K562 (cell line): ENCODE results near the gene GEN1. TPM values are rescaled to one million over a fixed set of nuclear protein-coding genes. Genes with fewer than 3 reads are reported as not detected.

ENCODE experiments used
- ARID3B ChIP-seq: fragments of 250-450 bp; sonication (Bioruptor Pico); IDR thresholded peaks from 2 replicates; pipeline ENCODE4 v1.4.0; 2020; ENCODE audit warnings: borderline replicate concordance
- BMI1 ChIP-seq: fragments of 150-350 bp; IDR thresholded peaks from 2 replicates; pipeline ENCODE4 v1.6.1; 2014; ENCODE audit warnings: low read length
- DPF2 ChIP-seq: fragments of 450-650 bp; IDR thresholded peaks from 2 replicates; pipeline ENCODE4 v1.6.1; 2016
- ETS1 ChIP-seq: conservative IDR thresholded peaks from 2 replicates; pipeline ENCODE4 v1.6.1; 2011; ENCODE audit warnings: low read depth, mild to moderate bottlenecking, low read length; ENCODE audit not compliant: control insufficient read depth
- FOXK2 ChIP-seq, 2 experiments: fragments of 450-650 bp; IDR thresholded peaks in 1 of 2; conservative IDR thresholded peaks in 1 of 2; 2 replicates each; pipeline ENCODE4 v1.6.1; 2016; ENCODE audit warnings: low read depth in 2 of 2, mild to moderate bottlenecking in 1 of 2
- HMG20B ChIP-seq: fragments of 250-450 bp; sonication (Bioruptor Pico); IDR thresholded peaks from 2 replicates; pipeline ENCODE4 v1.5.0; 2021; ENCODE audit warnings: mild to moderate bottlenecking
- MTA1 ChIP-seq: fragments of 450-650 bp; IDR thresholded peaks from 2 replicates; pipeline ENCODE4 v1.6.1; 2017; ENCODE audit warnings: borderline replicate concordance
- MYC ChIP-seq, 2 experiments: fragments of 250-450 bp in 1 of 2; sonication (Bioruptor Pico) in 1 of 2; IDR thresholded peaks; 2 replicates each; pipeline versions ENCODE4 v1.5.1 to v1.6.1; 2012 to 2021; ENCODE audit warnings: low read depth in 2 of 2, borderline replicate concordance in 1 of 2, improper control_type of control experiment in 1 of 2, low read length in 1 of 2, mild to moderate bottlenecking in 1 of 2, moderate library complexity in 1 of 2
- PHF21A ChIP-seq: fragments of 450-650 bp; IDR thresholded peaks from 2 replicates; pipeline ENCODE4 v1.6.1; 2017; ENCODE audit warnings: low read depth, borderline replicate concordance
- RBM25 ChIP-seq: fragments of 200-400 bp; formaldehyde crosslinking; IDR thresholded peaks from 2 replicates; pipeline ENCODE4 v1.6.1; 2018; ENCODE audit warnings: low read length, low read depth, moderate library complexity; ENCODE audit not compliant: severe bottlenecking
- SMAD2 ChIP-seq: fragments of 150-350 bp; IDR thresholded peaks from 2 replicates; pipeline ENCODE4 v1.6.1; 2014; ENCODE audit warnings: low read depth, mild to moderate bottlenecking, low read length
- TOE1 ChIP-seq, 2 experiments: fragments of 450-650 bp in 1 of 2; sonication (generic) in 1 of 2; formaldehyde crosslinking in 1 of 2; IDR thresholded peaks; 2 replicates each; pipeline versions ENCODE4 v1.7.1 to v1.8.0; 2016 to 2022; ENCODE audit warnings: borderline replicate concordance in 2 of 2, mild to moderate bottlenecking in 2 of 2, antibody characterized with exemption in 1 of 2, inconsistent platforms in 1 of 2, low read depth in 1 of 2, missing genetic modification reagents in 1 of 2, moderate library complexity in 1 of 2
- ZFP91 ChIP-seq: sonication (generic); formaldehyde crosslinking; IDR thresholded peaks from 2 replicates; pipeline ENCODE4 v1.8.0; 2022; ENCODE audit warnings: mild to moderate bottlenecking, missing genetic modification reagents
- ZNF232 ChIP-seq: sonication (generic); formaldehyde crosslinking; IDR thresholded peaks from 2 replicates; pipeline ENCODE4 v1.8.0; 2022; ENCODE audit warnings: mild to moderate bottlenecking, missing genetic modification reagents
- ZNF3 ChIP-seq: fragments of 250-450 bp; sonication (Bioruptor Pico); IDR thresholded peaks from 2 replicates; pipeline ENCODE4 v1.5.0; 2021; ENCODE audit warnings: mild to moderate bottlenecking, moderate library complexity
- ZNF76 ChIP-seq: fragments of 250-450 bp; sonication (Bioruptor Pico); IDR thresholded peaks from 2 replicates; pipeline ENCODE4 v1.4.0; 2020; ENCODE audit warnings: mild to moderate bottlenecking, moderate library complexity, borderline replicate concordance
- polyA plus RNA-seq, 8 experiments: library from polyadenylated mRNA; depleted of rRNA in 4 of 8; stranded (reverse) in 5 of 8; unstranded in 3 of 8; fragments of >200 nt; fragmentation: Nextera tagmentation in 2 of 8; fragmentation: Illumina TruSeq in 1 of 8; extraction: Ambion mirVana in 2 of 8; extraction: Trizol in 1 of 8; gene quantifications; 2 replicates each; pipeline versions ENCODE4 v1.2.1 to v1.2.3, GENCODE V29; 2011 to 2014; ENCODE audit warnings: inconsistent platforms in 1 of 8, missing spikeins in 1 of 8
- total RNA-seq, 7 experiments: library from RNA; depleted of rRNA in 6 of 7; stranded (reverse); fragments of >200 nt in 6 of 7; fragmentation: Illumina TruSeq in 2 of 7; extraction: Trizol in 2 of 7; gene quantifications; 2 replicates each; pipeline versions ENCODE4 v1.2.1 to v1.2.3, GENCODE V29; 2011 to 2021; ENCODE audit warnings: low replicate concordance in 1 of 7
- TF ChIP-seq, protein P1 (sequence below): fragments of 250-450 bp; sonication (Bioruptor Pico); IDR thresholded peaks from 2 replicates; pipeline ENCODE4 v1.4.0; 2020; ENCODE audit warnings: mild to moderate bottlenecking, moderate library complexity
- TF ChIP-seq, protein P2 (sequence below): sonication (generic); formaldehyde crosslinking; IDR thresholded peaks from 2 replicates; pipeline ENCODE4 v1.8.1; 2023; ENCODE audit warnings: mild to moderate bottlenecking, missing genetic modification reagents

Gene GEN1
- total and polyA plus RNA-seq, 9 of the 15 experiments (the other 6 are each of a cell fraction or from before 2014, with no cell fraction given), result 8.6 to 39.7 (median 24.5) TPM

DNA sequence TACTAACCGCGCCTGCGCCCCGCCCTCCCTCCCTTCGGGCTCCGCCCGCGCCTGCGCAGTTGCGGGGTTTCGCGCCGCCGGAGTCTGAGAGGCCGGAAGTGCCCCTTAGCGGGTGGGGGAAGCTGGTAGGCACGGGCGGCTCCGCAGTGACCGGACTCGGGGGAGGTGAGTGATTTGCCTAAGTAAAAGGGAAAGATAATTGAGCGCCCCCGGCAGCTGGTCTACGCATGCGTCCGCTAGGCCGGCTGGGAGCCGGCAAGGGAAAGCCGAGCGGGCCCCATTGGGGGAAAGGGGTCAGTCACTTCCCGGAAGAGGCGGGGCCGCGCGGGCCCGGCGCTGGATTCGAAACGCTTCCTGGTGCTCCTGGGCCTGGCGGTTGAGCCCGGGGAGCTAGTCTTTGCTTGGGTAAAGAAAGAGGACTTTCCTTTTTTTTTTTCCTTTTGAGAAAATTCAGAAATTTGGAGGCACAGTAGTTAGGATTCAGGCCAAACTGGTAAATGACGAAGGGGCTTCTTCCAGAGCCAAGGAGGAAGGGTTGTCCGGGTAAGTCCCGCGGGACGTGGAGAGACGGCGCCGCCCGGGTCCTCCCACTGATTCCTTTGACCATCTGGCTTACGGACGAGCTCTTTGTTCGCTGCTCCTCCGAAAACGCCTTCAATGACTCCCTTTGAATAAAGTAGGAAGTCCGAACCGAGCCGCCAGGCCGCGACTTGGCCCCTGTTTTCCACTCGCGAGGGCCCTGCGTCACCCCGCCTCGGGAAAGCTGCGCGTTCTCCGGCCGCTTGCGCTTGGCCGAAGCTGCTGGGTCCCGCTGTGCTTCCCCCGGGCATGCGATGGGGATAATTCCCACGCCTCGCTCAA, at the start of gene GEN1, which contains the start of gene SMC6 (continued):
- TF ChIP-seq, protein P1, sequence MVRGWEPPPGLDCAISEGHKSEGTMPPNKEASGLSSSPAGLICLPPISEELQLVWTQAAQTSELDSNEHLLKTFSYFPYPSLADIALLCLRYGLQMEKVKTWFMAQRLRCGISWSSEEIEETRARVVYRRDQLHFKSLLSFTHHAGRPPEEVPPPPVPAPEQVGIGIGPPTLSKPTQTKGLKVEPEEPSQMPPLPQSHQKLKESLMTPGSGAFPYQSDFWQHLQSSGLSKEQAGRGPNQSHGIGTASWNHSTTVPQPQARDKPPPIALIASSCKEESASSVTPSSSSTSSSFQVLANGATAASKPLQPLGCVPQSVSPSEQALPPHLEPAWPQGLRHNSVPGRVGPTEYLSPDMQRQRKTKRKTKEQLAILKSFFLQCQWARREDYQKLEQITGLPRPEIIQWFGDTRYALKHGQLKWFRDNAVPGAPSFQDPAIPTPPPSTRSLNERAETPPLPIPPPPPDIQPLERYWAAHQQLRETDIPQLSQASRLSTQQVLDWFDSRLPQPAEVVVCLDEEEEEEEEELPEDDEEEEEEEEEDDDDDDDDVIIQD, result no peak
- TF ChIP-seq SMAD2 (no peak), TOE1 (IDR thresholded peaks at IDR 0.05; ENCODE audit: borderline replicate concordance) (no peak), TOE1 (CRISPR knock-in tag; IDR thresholded peaks at IDR 0.05; ENCODE audit: borderline replicate concordance, low read depth) (no peak), ZNF232 (CRISPR knock-in tag) (no peak), ZNF3 (CRISPR knock-in tag) (no peak), MYC (IDR thresholded peaks at IDR 0.05; ENCODE audit: low read depth, low read length) (no peak; the same call in 1 of the 2 replicates), MYC (CRISPR knock-in tag; IDR thresholded peaks at IDR 0.05; ENCODE audit: borderline replicate concordance, low read depth) (no peak), FOXK2 (conservative IDR thresholded peaks at IDR 0.05 in 1 of 2, IDR thresholded peaks at IDR 0.05 in 1 of 2; ENCODE audit: low read depth in 2 of 2) (no peak), MTA1 (no peak), ARID3B (no peak), PHF21A (no peak), HMG20B (CRISPR knock-in tag) (no peak), ZNF76 (no peak), RBM25 (no peak), ETS1 (peak; percentile 67; the same call in 1 of the 2 replicates), BMI1 (no peak), DPF2 (no peak), ZFP91 (CRISPR knock-in tag) (no peak)
- TF ChIP-seq, protein P2, sequence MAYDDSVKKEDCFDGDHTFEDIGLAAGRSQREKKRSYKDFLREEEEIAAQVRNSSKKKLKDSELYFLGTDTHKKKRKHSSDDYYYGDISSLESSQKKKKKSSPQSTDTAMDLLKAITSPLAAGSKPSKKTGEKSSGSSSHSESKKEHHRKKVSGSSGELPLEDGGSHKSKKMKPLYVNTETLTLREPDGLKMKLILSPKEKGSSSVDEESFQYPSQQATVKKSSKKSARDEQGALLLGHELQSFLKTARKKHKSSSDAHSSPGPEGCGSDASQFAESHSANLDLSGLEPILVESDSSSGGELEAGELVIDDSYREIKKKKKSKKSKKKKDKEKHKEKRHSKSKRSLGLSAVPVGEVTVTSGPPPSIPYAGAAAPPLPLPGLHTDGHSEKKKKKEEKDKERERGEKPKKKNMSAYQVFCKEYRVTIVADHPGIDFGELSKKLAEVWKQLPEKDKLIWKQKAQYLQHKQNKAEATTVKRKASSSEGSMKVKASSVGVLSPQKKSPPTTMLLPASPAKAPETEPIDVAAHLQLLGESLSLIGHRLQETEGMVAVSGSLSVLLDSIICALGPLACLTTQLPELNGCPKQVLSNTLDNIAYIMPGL, result no peak
